Cardiac ventricle fibroblast (primary cell): Measurements from ENCODE around the gene BMP5. TPM values are rescaled to one million over a fixed set of nuclear protein-coding genes. Genes with fewer than 3 reads are reported as not detected.

ENCODE experiments used
- total RNA-seq: library from RNA; depleted of rRNA; stranded (reverse); fragments of >200 nt; gene quantifications from 2 replicates; pipeline ENCODE4 v1.2.3, GENCODE V29; 2015

The BMP5 gene
- total RNA-seq: not detected in 2 replicates

DNA sequence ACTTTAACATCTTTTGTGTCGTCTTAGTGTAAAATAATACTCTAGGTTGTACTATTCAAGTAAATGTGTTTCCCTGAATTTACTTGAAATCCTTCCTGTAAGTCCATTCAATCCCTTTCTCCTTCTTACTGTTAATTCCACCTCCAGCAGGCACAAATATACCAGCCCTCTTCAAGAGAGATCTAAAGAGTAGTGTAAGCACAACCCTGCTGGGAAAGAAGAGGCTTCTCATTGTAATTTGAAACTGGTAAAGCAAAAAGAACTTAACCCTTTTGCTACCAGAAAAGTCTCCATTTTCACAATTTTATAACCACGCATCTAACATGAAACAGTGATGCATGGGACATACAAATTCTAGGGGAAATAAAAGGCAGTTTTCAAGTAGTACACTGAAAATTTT lies at the start of gene BMP5:
TSS of gene BMP5 (minus strand) at position 191 of the 400 bp plus-strand sequence. CDS start 725 bp downstream, outside the sequence.

